WERI-Rb-1 (cell line): Measurements from ENCODE around the gene PRKCA.
"Not testable (repeated sequence)": the region's sequence is repeated elsewhere in the genome, so short reads cannot be mapped to it uniquely, and the experiment has no call there.

ENCODE experiments used
- DNase-seq: peaks from one replicate; pipeline ENCODE4 v3.0.0-alpha.2; 2020
- H3K27ac ChIP-seq: fragments of 250-450 bp; sonication (Bioruptor Pico); 2 replicates; pipeline ENCODE4 v1.5.1; 2020; ENCODE audit warnings: mild to moderate bottlenecking, moderate library complexity
- H3K27me3 ChIP-seq: fragments of 250-450 bp; sonication (Bioruptor Pico); 2 replicates; pipeline ENCODE4 v1.5.1; 2021; ENCODE audit warnings: mild to moderate bottlenecking, low read depth, moderate library complexity; ENCODE audit not compliant: insufficient read depth, severe bottlenecking
- H3K36me3 ChIP-seq: fragments of 250-450 bp; sonication (Bioruptor Pico); 2 replicates; pipeline ENCODE4 v1.5.1; 2020; ENCODE audit warnings: mild to moderate bottlenecking, moderate library complexity
- H3K4me3 ChIP-seq: 2 replicates; pipeline ENCODE4 v1.5.1; 2011; ENCODE audit warnings: low read depth, mild to moderate bottlenecking, control low read depth, low read length
- H3K9me3 ChIP-seq: fragments of 250-450 bp; sonication (Bioruptor Pico); 2 replicates; pipeline ENCODE4 v1.5.1; 2021; ENCODE audit warnings: mild to moderate bottlenecking, moderate library complexity; ENCODE audit not compliant: severe bottlenecking
- TF ChIP-seq, protein P1 (sequence below): IDR thresholded peaks from 2 replicates; pipeline ENCODE4 v1.5.1; 2011; ENCODE audit warnings: low read depth, mild to moderate bottlenecking, control low read depth, inconsistent platforms, low read length

The PRKCA gene

DNA sequence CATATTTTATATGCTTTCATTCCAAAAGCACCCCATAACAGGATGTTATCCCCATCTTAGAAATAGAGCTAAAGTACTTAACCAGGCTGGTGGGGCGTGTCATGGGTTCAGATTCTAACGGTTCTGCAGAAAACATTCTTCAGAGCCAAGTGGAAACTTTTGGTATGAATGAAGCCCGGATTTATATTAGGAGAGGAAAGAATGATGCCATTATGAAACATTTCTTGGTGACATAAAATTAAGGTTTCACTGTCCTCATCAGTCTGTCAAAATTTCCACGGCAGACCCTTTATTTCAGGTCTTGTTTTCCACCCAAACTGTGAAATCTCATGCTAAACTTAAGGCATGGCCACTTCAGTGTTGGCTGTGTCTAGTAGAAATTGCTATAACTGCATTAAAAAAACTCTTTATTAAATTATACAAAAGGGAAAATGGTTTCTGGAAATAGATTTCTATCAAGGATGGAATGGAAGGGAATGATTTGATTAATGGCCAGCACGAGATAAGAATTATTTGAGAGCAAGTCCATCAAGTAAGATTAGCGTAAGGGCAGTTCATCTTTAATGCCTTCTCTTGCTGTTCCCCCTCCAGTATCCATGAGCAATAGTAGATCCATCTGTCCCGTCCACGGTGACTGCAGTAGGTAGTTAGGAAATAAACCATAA, 11.7 kb downstream of the PRKCA start:
- no peaks in the 10 kb centered on the region for H3K9me3 ChIP-seq
- TF ChIP-seq, protein P1, sequence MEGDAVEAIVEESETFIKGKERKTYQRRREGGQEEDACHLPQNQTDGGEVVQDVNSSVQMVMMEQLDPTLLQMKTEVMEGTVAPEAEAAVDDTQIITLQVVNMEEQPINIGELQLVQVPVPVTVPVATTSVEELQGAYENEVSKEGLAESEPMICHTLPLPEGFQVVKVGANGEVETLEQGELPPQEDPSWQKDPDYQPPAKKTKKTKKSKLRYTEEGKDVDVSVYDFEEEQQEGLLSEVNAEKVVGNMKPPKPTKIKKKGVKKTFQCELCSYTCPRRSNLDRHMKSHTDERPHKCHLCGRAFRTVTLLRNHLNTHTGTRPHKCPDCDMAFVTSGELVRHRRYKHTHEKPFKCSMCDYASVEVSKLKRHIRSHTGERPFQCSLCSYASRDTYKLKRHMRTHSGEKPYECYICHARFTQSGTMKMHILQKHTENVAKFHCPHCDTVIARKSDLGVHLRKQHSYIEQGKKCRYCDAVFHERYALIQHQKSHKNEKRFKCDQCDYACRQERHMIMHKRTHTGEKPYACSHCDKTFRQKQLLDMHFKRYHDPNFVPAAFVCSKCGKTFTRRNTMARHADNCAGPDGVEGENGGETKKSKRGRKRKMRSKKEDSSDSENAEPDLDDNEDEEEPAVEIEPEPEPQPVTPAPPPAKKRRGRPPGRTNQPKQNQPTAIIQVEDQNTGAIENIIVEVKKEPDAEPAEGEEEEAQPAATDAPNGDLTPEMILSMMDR, result no peak
- no peak overlapping the region for H3K4me3 ChIP-seq
- no peak for DNase-seq
- H3K36me3 ChIP-seq, result no peaks in the 10 kb centered on the region
- no peak overlapping the region for H3K27ac ChIP-seq
- no peaks in the 10 kb centered on the region for H3K27me3 ChIP-seq

DNA sequence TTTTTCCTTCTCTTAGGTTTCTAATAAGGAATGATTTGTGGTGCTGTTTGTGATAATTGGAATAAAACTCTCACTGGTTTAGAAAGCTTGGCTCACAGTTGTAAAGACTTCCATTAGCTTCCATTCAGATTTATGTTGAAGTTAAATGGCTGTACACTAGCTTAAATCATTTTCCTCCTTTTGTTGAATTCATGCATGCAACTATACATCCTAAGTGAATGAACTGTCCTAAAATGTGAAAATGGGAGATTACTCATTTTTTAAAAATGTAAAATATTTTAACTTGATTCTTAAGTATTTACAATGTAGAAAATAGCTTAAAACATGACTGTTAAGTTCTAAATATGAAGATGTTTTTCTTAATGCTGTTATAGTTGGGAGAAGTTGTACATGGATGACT, 15.2 kb downstream of the PRKCA start:
- DNase-seq, result no peak
- Histone ChIP-seq H3K36me3 (no peaks in the 10 kb centered on the region), H3K9me3 (peaks cover 5% of the 10 kb centered on the region), H3K4me3 (no peak overlapping the region), H3K27me3 (no peaks in the 10 kb centered on the region), H3K27ac (no peak overlapping the region)
- TF ChIP-seq, protein P1, result no peak

DNA sequence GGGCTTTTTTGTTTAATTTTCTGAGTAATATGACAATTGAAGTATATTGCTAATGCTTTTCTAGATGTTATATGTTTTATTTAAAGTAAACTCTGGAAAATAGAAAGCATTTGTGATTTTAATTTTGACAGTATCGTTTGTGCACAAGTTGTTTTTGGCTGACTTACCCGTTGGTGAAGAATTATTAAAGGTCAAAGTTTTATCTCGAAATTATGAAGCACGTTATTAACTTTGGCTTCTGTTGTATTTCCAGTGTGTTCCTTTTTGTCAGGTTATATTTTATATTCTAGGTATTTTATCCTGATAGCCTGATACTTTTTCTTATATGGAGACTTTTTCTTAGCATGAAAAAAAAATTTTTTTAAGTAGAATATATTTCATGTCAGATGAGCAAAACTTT, 16.8 kb downstream of the PRKCA start:
- Histone ChIP-seq H3K9me3 (peaks cover 5% of the 10 kb centered on the region), H3K27me3 (no peaks in the 10 kb centered on the region), H3K27ac (no peak overlapping the region), H3K36me3 (no peaks in the 10 kb centered on the region), H3K4me3 (no peak overlapping the region)
- TF ChIP-seq, protein P1, result no peak
- no peak for DNase-seq

DNA sequence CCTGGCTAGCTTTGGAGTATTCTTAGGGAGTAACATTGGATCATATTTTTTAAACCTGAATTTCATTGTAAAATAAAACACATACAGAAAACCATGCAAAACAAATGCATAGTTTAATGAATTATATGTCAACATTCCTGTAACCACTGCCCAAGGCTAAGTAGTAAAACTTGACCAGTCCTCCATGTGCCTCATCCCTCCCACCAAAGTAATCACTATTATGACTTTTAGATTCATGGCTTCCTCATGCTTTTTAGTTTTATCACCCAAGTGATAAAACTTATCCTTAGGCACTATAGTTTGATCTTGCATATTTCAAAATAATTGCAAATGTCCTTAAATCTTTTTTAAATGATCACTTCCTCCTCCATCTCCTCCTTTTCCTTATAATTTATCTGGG, 20.4 kb downstream of the PRKCA start:
- TF ChIP-seq, protein P1, result no peak
- Histone ChIP-seq H3K27me3 (no peaks in the 10 kb centered on the region), H3K36me3 (no peaks in the 10 kb centered on the region), H3K4me3 (no peak overlapping the region), H3K9me3 (peaks cover 5% of the 10 kb centered on the region), H3K27ac (no peak overlapping the region)
- no peak for DNase-seq

DNA sequence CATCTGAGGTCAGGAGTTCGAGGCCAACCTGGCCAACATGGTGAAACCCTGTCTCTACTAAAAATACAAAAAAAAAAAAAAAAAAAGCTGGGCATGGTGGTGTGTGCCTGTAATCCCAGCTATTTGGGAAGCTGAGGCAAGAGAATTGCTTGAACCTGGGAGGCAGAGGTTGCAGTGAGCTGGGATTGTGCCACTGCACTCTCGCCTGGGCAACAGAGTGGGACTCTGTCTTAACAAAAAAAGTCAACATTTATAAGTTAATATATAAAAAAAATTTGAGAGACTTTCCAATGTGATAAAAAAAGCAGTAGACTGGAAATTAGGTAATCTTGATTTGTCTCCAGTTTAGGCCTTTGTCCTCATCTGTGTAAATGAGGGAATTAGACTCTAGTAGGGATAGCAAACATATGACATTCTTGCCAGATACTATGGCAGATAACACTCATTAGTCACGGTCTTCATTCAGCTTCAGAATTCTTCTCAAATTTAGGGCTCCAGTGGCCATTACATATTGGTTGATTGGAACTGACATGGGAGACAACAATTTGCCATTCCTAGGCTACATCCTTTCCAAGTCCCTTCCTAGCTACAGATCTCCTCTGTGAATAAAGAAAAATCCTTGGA, 22.1 kb downstream of the PRKCA start:
- not testable (repeated sequence) for H3K36me3 ChIP-seq, H3K27me3 ChIP-seq, H3K4me3 ChIP-seq, H3K27ac ChIP-seq, DNase-seq, H3K9me3 ChIP-seq

DNA sequence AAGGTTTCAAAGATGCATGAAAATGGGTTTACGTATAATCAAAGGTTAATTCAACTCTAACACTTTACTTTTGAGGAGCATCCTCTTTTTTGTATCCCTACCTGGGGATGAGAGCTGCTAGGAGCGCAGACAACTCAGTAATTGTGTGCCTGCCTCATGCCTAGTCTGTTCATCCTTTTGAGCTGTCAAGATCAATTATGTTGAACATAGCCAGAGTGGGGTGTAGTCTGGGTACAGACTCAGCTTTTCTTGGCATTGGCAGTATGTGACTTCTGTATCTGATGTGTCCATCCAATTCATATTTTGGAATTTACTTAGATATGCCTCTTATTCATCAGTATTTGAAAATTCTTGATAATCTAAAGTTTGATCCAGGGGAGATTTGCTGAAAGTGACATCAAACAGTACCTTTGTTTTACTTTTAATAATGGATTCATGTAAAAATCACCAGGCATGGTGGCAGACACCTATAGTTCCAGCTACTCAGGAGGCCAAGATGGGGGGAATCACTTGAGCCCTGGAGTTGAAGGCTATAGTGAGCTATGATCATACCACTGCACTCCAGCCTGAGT, 24.1 kb downstream of the PRKCA start:
- Histone ChIP-seq H3K27ac (no peak overlapping the region), H3K27me3 (no peaks in the 10 kb centered on the region), H3K36me3 (no peaks in the 10 kb centered on the region), H3K4me3 (no peak overlapping the region), H3K9me3 (peaks cover 5% of the 10 kb centered on the region)
- TF ChIP-seq, protein P1, result no peak
- DNase-seq, result no peak
